ENCODE results near the gene IFNA8.

IFNA8 gene

GRCh38 chr9:21412107-21412506 is 3.2 kb downstream of the IFNA8 start:
- TF ChIP-seq EZH2phosphoT487 (conservative IDR thresholded peaks at IDR 0.05; ENCODE audit: low read length), result no peak
- TF ChIP-seq CTCF (IDR thresholded peaks at IDR 0.05; ENCODE audit: insufficient read depth, low read length, poor library complexity, severe bottlenecking), result no peak
- Histone ChIP-seq H2AFZ (ENCODE audit: low read depth, low read length, severe bottlenecking) (no peak overlapping the region), H3K4me2 (ENCODE audit: low read depth, low read length, poor library complexity, severe bottlenecking) (no peak overlapping the region), H3K9me3 (ENCODE audit: insufficient read depth, low read length) (no peaks in the 10 kb centered on the region), H3K9me2 (replicated peaks; ENCODE audit: insufficient read depth, low read length) (no peaks in the 10 kb centered on the region), H3K4me3 (ENCODE audit: insufficient read depth, low read length, poor library complexity, severe bottlenecking) (no peak overlapping the region), H3K36me3 (ENCODE audit: low read length) (no peaks in the 10 kb centered on the region), H3K9ac (ENCODE audit: low read length) (no peak overlapping the region), H3K27ac (ENCODE audit: low read depth, low read length) (no peak overlapping the region), H3K79me2 (ENCODE audit: insufficient read depth, low read length) (no peaks in the 10 kb centered on the region), H3F3A (ENCODE audit: insufficient read depth) (no peaks in the 10 kb centered on the region), H3K27me3 (ENCODE audit: low read length) (no peaks in the 10 kb centered on the region), H4K20me1 (ENCODE audit: low read depth, low read length) (no peaks in the 10 kb centered on the region)

- H4K20me1 ChIP-seq (ENCODE audit: low read depth, low read length), result no peaks in the 10 kb centered on the region
- H3K4me2 ChIP-seq (ENCODE audit: low read depth, low read length, poor library complexity, severe bottlenecking), result no peak overlapping the region
- H3K27me3 ChIP-seq (ENCODE audit: low read length), result no peaks in the 10 kb centered on the region
- no peak overlapping the region for H3K27ac ChIP-seq (ENCODE audit: low read depth, low read length)
- H3F3A ChIP-seq (ENCODE audit: insufficient read depth), result no peaks in the 10 kb centered on the region
- H3K9ac ChIP-seq (ENCODE audit: low read length), result no peak overlapping the region
- H3K9me3 ChIP-seq (ENCODE audit: insufficient read depth, low read length), result no peaks in the 10 kb centered on the region
- no peaks in the 10 kb centered on the region for H3K36me3 ChIP-seq (ENCODE audit: low read length)
- TF ChIP-seq CTCF (IDR thresholded peaks at IDR 0.05; ENCODE audit: insufficient read depth, low read length, poor library complexity, severe bottlenecking) (no peak), EZH2phosphoT487 (conservative IDR thresholded peaks at IDR 0.05; ENCODE audit: low read length) (no peak)
- no peak overlapping the region for H3K4me3 ChIP-seq (ENCODE audit: insufficient read depth, low read length, poor library complexity, severe bottlenecking)
- H2AFZ ChIP-seq (ENCODE audit: low read depth, low read length, severe bottlenecking), result no peak overlapping the region
- no peaks in the 10 kb centered on the region for H3K9me2 ChIP-seq (replicated peaks; ENCODE audit: insufficient read depth, low read length)
- H3K79me2 ChIP-seq (ENCODE audit: insufficient read depth, low read length), result no peaks in the 10 kb centered on the region
Measured at GRCh38 chr9:21413151-21413550, 4.2 kb downstream of the IFNA8 start.

GRCh38 chr9:21413624-21414023 is 4.7 kb downstream of the IFNA8 start:
- TF ChIP-seq CTCF (IDR thresholded peaks at IDR 0.05; ENCODE audit: insufficient read depth, low read length, poor library complexity, severe bottlenecking), result no peak
- Histone ChIP-seq H2AFZ (ENCODE audit: low read depth, low read length, severe bottlenecking) (no peak overlapping the region), H3K9me3 (ENCODE audit: insufficient read depth, low read length) (no peaks in the 10 kb centered on the region)

More at GRCh38 chr9:21413624-21414023, 4.7 kb downstream of the IFNA8 start:
- Histone ChIP-seq H3K9me2 (replicated peaks; ENCODE audit: insufficient read depth, low read length) (no peaks in the 10 kb centered on the region), H4K20me1 (ENCODE audit: low read depth, low read length) (no peaks in the 10 kb centered on the region), H3K4me2 (ENCODE audit: low read depth, low read length, poor library complexity, severe bottlenecking) (no peak overlapping the region), H3K4me3 (ENCODE audit: insufficient read depth, low read length, poor library complexity, severe bottlenecking) (no peak overlapping the region), H3K79me2 (ENCODE audit: insufficient read depth, low read length) (no peaks in the 10 kb centered on the region), H3F3A (ENCODE audit: insufficient read depth) (no peaks in the 10 kb centered on the region), H3K27me3 (ENCODE audit: low read length) (no peaks in the 10 kb centered on the region), H3K36me3 (ENCODE audit: low read length) (no peaks in the 10 kb centered on the region), H3K27ac (ENCODE audit: low read depth, low read length) (no peak overlapping the region), H3K9ac (ENCODE audit: low read length) (no peak overlapping the region)

All from SU-DHL-6 (cell line).